Hepatocyte (in vitro differentiated cells): ENCODE measurements around the gene MSL2. TPM values are rescaled to one million over a fixed set of nuclear protein-coding genes. Genes with fewer than 3 reads are reported as not detected.

Source experiments
- DNase-seq: peaks from one replicate; pipeline ENCODE4 v3.0.0-alpha.2; 2016; ENCODE audit warnings: low spot score
- H2AFZ ChIP-seq: fragments of 200-600 bp; sonication (generic); 2 replicates; pipeline ENCODE4 v1.6.0; 2016; ENCODE audit warnings: antibody characterized with exemption, mild to moderate bottlenecking
- H3K27ac ChIP-seq: fragments of 200-600 bp; sonication (generic); 2 replicates; pipeline ENCODE4 v1.5.1; 2016; ENCODE audit warnings: mild to moderate bottlenecking
- H3K27me3 ChIP-seq: fragments of 200-600 bp; sonication (generic); 2 replicates; pipeline ENCODE4 v1.6.1; 2016
- H3K36me3 ChIP-seq: fragments of 200-600 bp; sonication (generic); replicated peaks from 2 replicates; pipeline ENCODE4 v1.5.1; 2016; ENCODE audit warnings: low read depth; ENCODE audit not compliant: insufficient read depth
- H3K4me1 ChIP-seq: fragments of 200-600 bp; sonication (generic); 2 replicates; pipeline ENCODE4 v1.5.1; 2016; ENCODE audit warnings: mild to moderate bottlenecking, moderate library complexity; ENCODE audit not compliant: insufficient read depth
- H3K4me2 ChIP-seq: fragments of 200-600 bp; sonication (generic); 2 replicates; pipeline ENCODE4 v1.6.0; 2016
- H3K4me3 ChIP-seq: fragments of 200-600 bp; sonication (generic); 2 replicates; pipeline ENCODE4 v1.5.1; 2016; ENCODE audit warnings: mild to moderate bottlenecking
- H3K79me2 ChIP-seq: fragments of 200-600 bp; sonication (generic); 2 replicates; pipeline ENCODE4 v1.6.0; 2017; ENCODE audit warnings: mild to moderate bottlenecking
- H3K9me2 ChIP-seq: fragments of 200-600 bp; sonication (generic); replicated peaks from 2 replicates; pipeline ENCODE4 v1.6.0; 2017; ENCODE audit warnings: mild to moderate bottlenecking; ENCODE audit not compliant: insufficient read depth
- H3K9me3 ChIP-seq: fragments of 200-600 bp; sonication (generic); 2 replicates; pipeline ENCODE4 v1.5.1; 2016; ENCODE audit warnings: low read depth, mild to moderate bottlenecking
- H4K20me1 ChIP-seq: fragments of 200-600 bp; sonication (generic); 2 replicates; pipeline ENCODE4 v1.6.0; 2016; ENCODE audit warnings: mild to moderate bottlenecking; ENCODE audit not compliant: insufficient read depth, poor library complexity, severe bottlenecking
- EZH2 ChIP-seq: fragments of 200-600 bp; sonication (generic); IDR thresholded peaks from 2 replicates; pipeline ENCODE4 v1.6.1; 2016; ENCODE audit warnings: antibody characterized with exemption, mild to moderate bottlenecking, borderline replicate concordance
- EZH2phosphoT487 ChIP-seq: fragments of 200-600 bp; sonication (generic); IDR thresholded peaks from one replicate; pipeline ENCODE4 v1.6.1; 2018; ENCODE audit warnings: antibody characterized with exemption, mild to moderate bottlenecking, low read depth, moderate library complexity; ENCODE audit not compliant: unreplicated experiment, severe bottlenecking
- WGBS: methylation state at CpG from one replicate; pipeline ENCODE4 v1.1.6; 2016; ENCODE audit warnings: low lambda C conversion rate; ENCODE audit errors: missing lambda C conversion rate; 5-methylcytosine and 5-hydroxymethylcytosine counted together
- polyA plus RNA-seq: library from polyadenylated mRNA; unstranded; fragments of >200 nt; fragmentation: Nextera tagmentation; extraction: Ambion mirVana; gene quantifications from 2 replicates; pipeline ENCODE4 v1.2.1, GENCODE V29; 2016
- total RNA-seq: library from RNA; depleted of rRNA; stranded (reverse); fragments of >200 nt; gene quantifications from 2 replicates; pipeline ENCODE4 v1.2.3, GENCODE V29; 2014
- TF ChIP-seq, protein P1 (sequence below): fragments of 200-600 bp; sonication (generic); IDR thresholded peaks from 2 replicates; pipeline ENCODE4 v1.5.1; 2016; ENCODE audit warnings: antibody characterized with exemption, mild to moderate bottlenecking; ENCODE audit not compliant: poor library complexity

Gene MSL2
- total and polyA plus RNA-seq, 2 experiments from 2014 or later: 4.5 to 20.2 TPM

DNA sequence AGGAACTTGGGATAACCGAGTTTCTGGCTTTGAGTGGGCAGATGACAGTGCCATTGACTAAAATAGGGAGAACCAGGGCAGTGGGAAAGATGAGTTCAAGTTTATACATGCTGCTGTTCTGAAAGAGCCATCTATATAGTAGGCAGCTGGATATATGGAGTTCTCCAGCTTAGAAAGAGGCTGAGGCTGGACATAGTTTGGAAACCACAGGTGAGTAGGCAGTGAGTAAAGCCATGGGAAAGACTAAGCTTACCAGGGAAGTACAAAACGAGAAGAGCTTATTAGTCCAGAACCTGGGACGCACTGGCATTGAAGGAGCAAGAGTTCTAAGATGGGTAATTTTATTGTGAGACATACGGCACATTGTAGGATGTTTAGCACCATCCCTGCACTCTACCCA, 54.2 kb downstream of the MSL2 start:
- no peaks in the 10 kb centered on the region for H3K4me1 ChIP-seq
- H2AFZ ChIP-seq: no peak overlapping the region
- no peaks in the 10 kb centered on the region for H3K9me2 ChIP-seq
- TF ChIP-seq EZH2 (no peak), EZH2phosphoT487 (no peak)
- TF ChIP-seq, protein P1, sequence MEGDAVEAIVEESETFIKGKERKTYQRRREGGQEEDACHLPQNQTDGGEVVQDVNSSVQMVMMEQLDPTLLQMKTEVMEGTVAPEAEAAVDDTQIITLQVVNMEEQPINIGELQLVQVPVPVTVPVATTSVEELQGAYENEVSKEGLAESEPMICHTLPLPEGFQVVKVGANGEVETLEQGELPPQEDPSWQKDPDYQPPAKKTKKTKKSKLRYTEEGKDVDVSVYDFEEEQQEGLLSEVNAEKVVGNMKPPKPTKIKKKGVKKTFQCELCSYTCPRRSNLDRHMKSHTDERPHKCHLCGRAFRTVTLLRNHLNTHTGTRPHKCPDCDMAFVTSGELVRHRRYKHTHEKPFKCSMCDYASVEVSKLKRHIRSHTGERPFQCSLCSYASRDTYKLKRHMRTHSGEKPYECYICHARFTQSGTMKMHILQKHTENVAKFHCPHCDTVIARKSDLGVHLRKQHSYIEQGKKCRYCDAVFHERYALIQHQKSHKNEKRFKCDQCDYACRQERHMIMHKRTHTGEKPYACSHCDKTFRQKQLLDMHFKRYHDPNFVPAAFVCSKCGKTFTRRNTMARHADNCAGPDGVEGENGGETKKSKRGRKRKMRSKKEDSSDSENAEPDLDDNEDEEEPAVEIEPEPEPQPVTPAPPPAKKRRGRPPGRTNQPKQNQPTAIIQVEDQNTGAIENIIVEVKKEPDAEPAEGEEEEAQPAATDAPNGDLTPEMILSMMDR: no peak
- H3K27ac ChIP-seq: peak overlapping the region; percentile 56
- no peak for DNase-seq
- H3K4me2 ChIP-seq: no peak overlapping the region
- no peaks in the 10 kb centered on the region for H3K27me3 ChIP-seq
- no peak overlapping the region for H3K4me3 ChIP-seq
- 77% methylated on average over 4 of the region's 4 CpGs for WGBS
- H3K36me3 ChIP-seq: no peaks in the 10 kb centered on the region
- H3K9me3 ChIP-seq: no peaks in the 10 kb centered on the region
- H4K20me1 ChIP-seq: peaks cover 4% of the 10 kb centered on the region
- H3K79me2 ChIP-seq: peaks cover 33% of the 10 kb centered on the region

DNA sequence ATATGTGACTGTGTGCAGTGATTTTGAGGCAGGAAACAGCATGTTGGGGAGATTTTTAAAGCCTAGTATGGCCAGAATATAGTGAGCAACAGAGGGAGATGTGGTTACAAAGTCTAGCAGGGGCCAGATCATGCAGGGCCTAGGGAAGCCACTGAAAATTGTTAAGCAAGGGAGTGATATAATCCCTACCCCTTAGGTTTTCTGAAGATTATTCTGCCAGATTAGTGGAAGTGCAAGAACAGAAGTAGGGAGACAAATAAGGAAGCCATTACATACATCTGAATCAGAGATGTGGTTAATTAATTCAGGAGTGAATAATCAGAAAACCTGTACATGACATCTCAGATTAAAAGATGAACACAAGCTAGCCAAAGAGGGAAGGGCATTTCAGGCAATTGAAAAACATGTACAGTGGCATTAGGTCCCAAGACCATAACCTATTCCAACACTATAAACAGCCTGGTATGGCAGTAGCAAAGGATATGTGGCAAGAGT, 54.8 kb downstream of the MSL2 start:
- Histone ChIP-seq H3K4me2 (no peak overlapping the region), H2AFZ (no peak overlapping the region), H4K20me1 (no peaks in the 10 kb centered on the region), H3K9me2 (no peaks in the 10 kb centered on the region), H3K27me3 (no peaks in the 10 kb centered on the region), H3K27ac (no peak overlapping the region), H3K4me3 (no peak overlapping the region), H3K9me3 (no peaks in the 10 kb centered on the region), H3K79me2 (peaks cover 27% of the 10 kb centered on the region), H3K4me1 (no peaks in the 10 kb centered on the region), H3K36me3 (no peaks in the 10 kb centered on the region)
- TF ChIP-seq, protein P1: no peak
- TF ChIP-seq EZH2phosphoT487: no peak
- no peak for TF ChIP-seq EZH2
- DNase-seq: no peak

DNA sequence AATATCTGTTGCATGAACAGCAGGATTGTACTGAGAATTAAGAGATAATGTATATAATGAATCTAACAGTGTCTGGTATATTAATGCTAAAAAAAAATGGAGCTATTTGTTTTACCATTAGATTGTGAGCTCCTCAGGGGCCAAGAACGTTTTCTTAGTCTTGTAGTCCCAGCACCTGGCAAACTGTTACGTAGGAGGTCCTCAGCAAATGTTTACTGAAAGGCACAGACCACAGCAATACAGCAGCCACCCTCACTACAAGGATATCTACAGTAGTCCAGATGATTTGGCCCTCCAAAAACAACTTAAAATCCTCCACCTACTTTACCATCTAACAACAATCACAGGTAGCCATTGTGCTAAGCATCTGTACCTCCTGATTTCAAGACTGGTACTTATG, 59.7 kb downstream of the MSL2 start:
- no peaks in the 10 kb centered on the region for H4K20me1 ChIP-seq
- H3K79me2 ChIP-seq: peaks cover 3% of the 10 kb centered on the region
- H3K9me3 ChIP-seq: no peaks in the 10 kb centered on the region
- H3K4me1 ChIP-seq: peaks cover 10% of the 10 kb centered on the region
- no peak for TF ChIP-seq EZH2phosphoT487
- no peak for TF ChIP-seq EZH2
- TF ChIP-seq, protein P1: no peak
- no peaks in the 10 kb centered on the region for H3K36me3 ChIP-seq
- H3K27me3 ChIP-seq: no peaks in the 10 kb centered on the region
- H2AFZ ChIP-seq: no peak overlapping the region
- no peaks in the 10 kb centered on the region for H3K9me2 ChIP-seq
- no peak overlapping the region for H3K4me2 ChIP-seq
- H3K4me3 ChIP-seq: no peak overlapping the region
- DNase-seq: no peak
- 47% methylated on average over 2 of the region's 2 CpGs for WGBS
- no peak overlapping the region for H3K27ac ChIP-seq
